GM12872 (cell line): Measurements from ENCODE around the gene DZIP3.

Experiments
- CTCF ChIP-seq: IDR thresholded peaks from 3 replicates; pipeline ENCODE4 v1.5.1; 2011; ENCODE audit warnings: low read depth, mild to moderate bottlenecking, low read length, moderate library complexity; ENCODE audit not compliant: insufficient read depth

DZIP3 gene

GRCh38 chr3:108578064-108578463, 11.5 kb upstream of the DZIP3 start:
- no peak for TF ChIP-seq CTCF

GRCh38 chr3:108588601-108589000, 921 bp upstream of the DZIP3 start:
- no peak for TF ChIP-seq CTCF

GRCh38 chr3:108589998-108590323, 439 bp downstream of the DZIP3 start:
- TF ChIP-seq CTCF = no peak

GRCh38 chr3:108590460-108590859, 938 bp downstream of the DZIP3 start:
- no peak for TF ChIP-seq CTCF

GRCh38 chr3:108595321-108595720, 5.8 kb downstream of the DZIP3 start:
- no peak for TF ChIP-seq CTCF

- no peak for TF ChIP-seq CTCF
These were observed 8.9 kb downstream of the DZIP3 start for GRCh38 chr3:108598375-108598774.

- TF ChIP-seq CTCF = no peak
These were observed 10.3 kb downstream of the DZIP3 start for GRCh38 chr3:108599677-108600409.
